Stomach (tissue), 4 donors: ENCODE results near the gene PIN4.

Experiments used
- CTCF ChIP-seq, 7 experiments: fragments of 450-650 bp in 4 of 7; fragments of 200-600 bp in 3 of 7; sonication (generic) in 3 of 7; IDR thresholded peaks; one replicate each; pipeline ENCODE4 v1.5.1; 2016 to 2019; ENCODE audit warnings: antibody characterized with exemption in 7 of 7, control low read depth in 2 of 7, mild to moderate bottlenecking in 1 of 7
- EP300 ChIP-seq: sonication (generic); formaldehyde crosslinking; IDR thresholded peaks from one replicate; pipeline ENCODE4 v1.6.1; 2017; ENCODE audit warnings: antibody characterized with exemption
- POLR2A ChIP-seq, 4 donors: fragments of 450-650 bp; IDR thresholded peaks; one replicate each; pipeline ENCODE4 v1.6.1; 2016; ENCODE audit warnings: antibody characterized with exemption in 4 of 4, control low read depth in 2 of 4, mild to moderate bottlenecking in 1 of 4, moderate library complexity in 1 of 4
- POLR2AphosphoS5 ChIP-seq, 3 donors: sonication (generic); formaldehyde crosslinking; IDR thresholded peaks; one replicate each; pipeline ENCODE4 v1.6.1; 2016; ENCODE audit warnings: antibody characterized with exemption in 3 of 3

GRCh38 chrX:72247206-72247942 is 65.8 kb downstream of the PIN4 start:
- no peak for TF ChIP-seq EP300
- no peak for TF ChIP-seq CTCF (IDR thresholded peaks at IDR 0.05)
- TF ChIP-seq POLR2A (IDR thresholded peaks at IDR 0.05) = no peak
- TF ChIP-seq POLR2AphosphoS5 (IDR thresholded peaks at IDR 0.05) = no peak
